GM15510 (cell line): ENCODE measurements around the gene POLR1H.

Experiments
- POLR2A ChIP-seq: IDR thresholded peaks from 3 replicates; pipeline ENCODE4 v1.6.1; 2011; ENCODE audit warnings: borderline replicate concordance; ENCODE audit not compliant: insufficient read length; ENCODE audit errors: extremely low read depth

POLR1H gene

DNA sequence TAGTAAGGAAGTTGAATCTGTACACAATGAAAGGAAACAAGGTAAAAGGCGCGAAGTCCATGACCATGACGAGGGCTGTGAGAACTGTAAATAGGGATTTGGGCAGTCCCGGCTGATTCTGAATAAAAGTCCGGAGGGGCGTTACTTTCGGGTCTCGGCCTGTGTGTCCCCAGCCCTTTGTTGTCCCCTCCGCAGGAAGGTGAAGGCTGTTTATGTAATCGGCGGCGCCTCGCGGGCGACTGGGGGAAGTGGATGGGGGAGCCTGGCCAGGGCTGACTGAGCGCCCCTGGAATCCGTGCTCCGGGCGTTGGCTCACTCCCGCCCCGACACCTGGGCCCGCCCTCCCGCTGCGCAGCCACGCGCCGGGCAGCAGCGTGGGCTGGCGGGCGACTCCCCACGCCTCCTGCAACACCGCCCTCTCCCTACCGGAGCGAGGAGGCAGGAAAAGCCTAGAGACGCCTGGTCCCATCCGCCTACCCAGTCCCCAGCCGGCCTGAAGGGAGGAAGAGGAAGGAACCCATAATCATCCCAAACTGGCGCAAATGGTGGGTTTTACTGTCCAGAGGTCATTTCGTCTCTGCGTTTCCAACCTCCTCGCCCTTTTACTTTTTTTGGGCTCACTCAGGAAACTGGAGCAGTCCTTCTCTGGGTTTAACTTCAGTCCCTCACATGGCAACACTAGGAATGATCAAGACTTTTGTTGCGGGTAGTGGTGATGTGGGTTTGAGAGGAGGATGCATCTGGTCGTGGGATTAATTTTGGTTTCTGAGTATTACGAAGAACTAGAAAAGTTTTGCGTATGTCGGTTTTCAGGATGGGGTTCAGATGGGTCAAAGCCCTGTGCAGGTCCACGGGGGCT is 39.7 kb downstream of the POLR1H start:
- TF ChIP-seq POLR2A, result no peak

- no peak for TF ChIP-seq POLR2A
Measured at GRCh38 chr6:30101444-30102413, 40.7 kb downstream of the POLR1H start.

- no peak for TF ChIP-seq POLR2A
Measured at GRCh38 chr6:30102414-30102969, 41.4 kb downstream of the POLR1H start.

- TF ChIP-seq POLR2A, result no peak
Measured at GRCh38 chr6:30102970-30103871, 42.2 kb downstream of the POLR1H start.

DNA sequence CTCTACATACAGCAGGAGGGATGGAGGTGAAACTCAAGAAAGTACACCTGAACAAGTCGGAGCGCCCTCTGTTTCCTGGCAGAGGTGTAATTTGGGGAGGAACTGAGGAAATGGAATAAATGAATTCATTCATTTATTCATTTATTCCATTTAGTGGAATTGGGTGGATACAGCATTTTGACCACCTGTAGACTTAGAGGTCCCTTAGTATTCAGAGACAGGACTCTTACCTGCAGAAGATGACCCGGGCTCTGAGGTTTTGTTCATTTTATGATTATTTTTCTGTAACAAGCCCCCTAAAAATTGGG is 42.8 kb downstream of the POLR1H start:
- TF ChIP-seq POLR2A, result no peak

GRCh38 chr6:30104661-30105060 is 43.6 kb downstream of the POLR1H start:
- no peak for TF ChIP-seq POLR2A

GRCh38 chr6:30111266-30111856 is 50.3 kb downstream of the POLR1H start:
- no peak for TF ChIP-seq POLR2A

GRCh38 chr6:30112402-30112994 is 51.4 kb downstream of the POLR1H start:
- TF ChIP-seq POLR2A, result no peak

DNA sequence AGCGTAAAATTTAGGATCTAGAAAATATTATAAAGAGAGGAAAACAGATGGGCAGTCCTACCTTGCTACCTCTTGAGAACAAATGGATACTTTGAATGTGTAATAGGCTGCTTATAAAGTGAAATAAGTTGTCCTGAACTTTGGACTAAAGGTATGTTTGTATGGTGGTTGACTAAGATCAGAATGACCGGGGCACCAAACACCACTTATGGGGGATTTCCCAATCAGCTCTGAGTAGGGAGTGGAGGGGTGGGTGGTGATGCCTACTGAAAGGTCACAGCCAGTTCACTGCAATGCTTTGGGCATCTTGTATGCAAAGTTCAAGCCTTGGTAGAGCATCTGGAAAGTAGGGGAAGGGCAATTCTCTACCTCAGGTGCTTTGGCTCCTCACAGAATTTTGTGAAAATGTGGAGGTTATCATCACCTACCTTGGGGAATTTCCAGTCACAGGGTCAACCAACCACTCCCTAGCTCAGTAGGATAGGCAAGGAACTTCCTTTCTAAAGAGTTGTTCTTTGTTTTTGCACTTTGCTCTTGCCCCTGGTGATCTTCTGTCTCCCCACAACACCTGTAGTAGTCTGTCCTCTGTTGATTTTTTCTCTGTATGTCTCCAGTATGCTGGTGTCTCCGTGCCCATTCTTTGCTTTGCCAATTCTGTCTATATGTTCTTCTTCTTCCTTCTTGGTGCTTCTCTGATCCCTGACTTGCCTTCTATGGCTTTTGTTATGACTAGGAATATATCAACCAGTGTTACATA is 52.1 kb downstream of the POLR1H start, which contains the start of gene TRIM31:
TRIM31 (minus strand) TSS at position 88 of the 757 bp plus-strand sequence. CDS start 285 bp downstream, outside the sequence.
- no peak for TF ChIP-seq POLR2A

DNA sequence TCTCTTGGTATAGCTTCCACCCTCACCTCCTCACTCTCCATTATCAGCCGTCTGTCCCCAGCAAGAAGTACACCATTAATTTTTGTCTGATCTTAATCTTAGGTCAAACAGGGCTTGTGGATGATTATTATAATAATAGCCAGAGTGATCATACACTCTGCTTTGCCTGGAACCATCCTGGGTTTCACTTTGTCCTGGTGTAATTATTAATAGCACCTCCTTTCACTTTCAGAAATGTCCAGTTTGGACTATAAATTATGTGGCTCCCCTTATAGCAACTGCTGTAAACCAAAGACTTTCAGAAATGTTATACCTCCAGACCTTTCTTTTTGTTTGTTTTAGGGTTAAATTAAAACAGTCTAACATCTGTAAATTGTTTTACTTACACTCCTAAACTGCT is 52.8 kb downstream of the POLR1H start:
- no peak for TF ChIP-seq POLR2A
